ENCODE data around the gene ZMYND11.

GRCh38 chr10:287814-288213 is 152.6 kb downstream of the ZMYND11 start:
- TF ChIP-seq CTCF (IDR thresholded peaks at IDR 0.05) (peak in 1 of 6 experiments; percentile 15), POLR2A (IDR thresholded peaks at IDR 0.05) (no peak)

All from Peyer's patch (tissue), 4 donors.